Measurements from ENCODE around the gene VPREB1.
"Not testable (repeated sequence)": the region's sequence is repeated elsewhere in the genome, so short reads cannot be mapped to it uniquely, and the experiment has no call there.

DNA sequence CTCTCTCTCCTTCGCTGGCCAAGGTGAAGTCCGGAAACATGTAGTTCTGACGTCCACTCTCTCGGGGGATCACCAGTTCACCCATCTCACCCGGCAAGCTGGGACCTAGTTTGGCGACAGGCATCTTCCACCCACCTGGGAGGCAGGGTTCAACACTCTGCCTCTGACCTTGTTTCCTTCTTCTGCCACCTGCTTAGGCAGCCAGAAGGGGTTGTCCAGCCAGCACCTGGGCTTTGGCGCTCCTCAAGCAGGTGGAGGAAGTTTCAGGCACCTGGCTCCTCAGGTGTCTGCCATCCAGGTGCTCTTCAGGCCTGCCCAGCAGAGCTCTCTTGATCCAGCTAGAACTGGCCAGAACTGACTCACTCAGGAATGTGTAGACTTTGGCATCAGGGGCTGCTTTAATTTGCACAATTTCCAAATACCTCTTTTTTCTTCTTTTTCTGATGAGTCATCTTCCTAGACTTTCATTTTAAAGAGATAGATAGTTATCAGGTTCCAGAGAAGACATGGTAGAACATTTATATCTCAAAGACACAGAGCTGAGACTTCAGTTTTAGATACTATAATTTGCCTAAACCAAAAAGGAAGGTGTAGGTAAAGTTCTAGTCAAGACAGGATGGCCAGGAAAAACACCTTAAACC lies 25.6 kb downstream of the VPREB1 start:
- TF ChIP-seq, protein P1, sequence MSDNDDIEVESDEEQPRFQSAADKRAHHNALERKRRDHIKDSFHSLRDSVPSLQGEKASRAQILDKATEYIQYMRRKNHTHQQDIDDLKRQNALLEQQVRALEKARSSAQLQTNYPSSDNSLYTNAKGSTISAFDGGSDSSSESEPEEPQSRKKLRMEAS (CRISPR knock-in tag; IDR thresholded peaks at IDR 0.05) = not testable (repeated sequence)
- TF ChIP-seq ESRRA (CRISPR knock-in tag; IDR thresholded peaks at IDR 0.05; ENCODE audit: borderline replicate concordance); NR2C2 (CRISPR knock-in tag; IDR thresholded peaks at IDR 0.05); RELA (CRISPR knock-in tag; IDR thresholded peaks at IDR 0.05; ENCODE audit: borderline replicate concordance); CBFB (CRISPR knock-in tag; IDR thresholded peaks at IDR 0.05; ENCODE audit: low read depth); CREB1 (CRISPR knock-in tag; IDR thresholded peaks at IDR 0.05); NR3C1 (CRISPR knock-in tag; conservative IDR thresholded peaks at IDR 0.05; ENCODE audit: low read depth); ELF4 (CRISPR knock-in tag; IDR thresholded peaks at IDR 0.05; ENCODE audit: low read depth); CREM (CRISPR knock-in tag; IDR thresholded peaks at IDR 0.05): not testable (repeated sequence)
- TF ChIP-seq, protein P2, sequence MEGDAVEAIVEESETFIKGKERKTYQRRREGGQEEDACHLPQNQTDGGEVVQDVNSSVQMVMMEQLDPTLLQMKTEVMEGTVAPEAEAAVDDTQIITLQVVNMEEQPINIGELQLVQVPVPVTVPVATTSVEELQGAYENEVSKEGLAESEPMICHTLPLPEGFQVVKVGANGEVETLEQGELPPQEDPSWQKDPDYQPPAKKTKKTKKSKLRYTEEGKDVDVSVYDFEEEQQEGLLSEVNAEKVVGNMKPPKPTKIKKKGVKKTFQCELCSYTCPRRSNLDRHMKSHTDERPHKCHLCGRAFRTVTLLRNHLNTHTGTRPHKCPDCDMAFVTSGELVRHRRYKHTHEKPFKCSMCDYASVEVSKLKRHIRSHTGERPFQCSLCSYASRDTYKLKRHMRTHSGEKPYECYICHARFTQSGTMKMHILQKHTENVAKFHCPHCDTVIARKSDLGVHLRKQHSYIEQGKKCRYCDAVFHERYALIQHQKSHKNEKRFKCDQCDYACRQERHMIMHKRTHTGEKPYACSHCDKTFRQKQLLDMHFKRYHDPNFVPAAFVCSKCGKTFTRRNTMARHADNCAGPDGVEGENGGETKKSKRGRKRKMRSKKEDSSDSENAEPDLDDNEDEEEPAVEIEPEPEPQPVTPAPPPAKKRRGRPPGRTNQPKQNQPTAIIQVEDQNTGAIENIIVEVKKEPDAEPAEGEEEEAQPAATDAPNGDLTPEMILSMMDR (IDR thresholded peaks at IDR 0.05) = not testable (repeated sequence)
- TF ChIP-seq, protein P3, sequence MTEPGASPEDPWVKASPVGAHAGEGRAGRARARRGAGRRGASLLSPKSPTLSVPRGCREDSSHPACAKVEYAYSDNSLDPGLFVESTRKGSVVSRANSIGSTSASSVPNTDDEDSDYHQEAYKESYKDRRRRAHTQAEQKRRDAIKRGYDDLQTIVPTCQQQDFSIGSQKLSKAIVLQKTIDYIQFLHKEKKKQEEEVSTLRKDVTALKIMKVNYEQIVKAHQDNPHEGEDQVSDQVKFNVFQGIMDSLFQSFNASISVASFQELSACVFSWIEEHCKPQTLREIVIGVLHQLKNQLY (CRISPR knock-in tag; IDR thresholded peaks at IDR 0.05) = not testable (repeated sequence)
- TF ChIP-seq, protein P4, sequence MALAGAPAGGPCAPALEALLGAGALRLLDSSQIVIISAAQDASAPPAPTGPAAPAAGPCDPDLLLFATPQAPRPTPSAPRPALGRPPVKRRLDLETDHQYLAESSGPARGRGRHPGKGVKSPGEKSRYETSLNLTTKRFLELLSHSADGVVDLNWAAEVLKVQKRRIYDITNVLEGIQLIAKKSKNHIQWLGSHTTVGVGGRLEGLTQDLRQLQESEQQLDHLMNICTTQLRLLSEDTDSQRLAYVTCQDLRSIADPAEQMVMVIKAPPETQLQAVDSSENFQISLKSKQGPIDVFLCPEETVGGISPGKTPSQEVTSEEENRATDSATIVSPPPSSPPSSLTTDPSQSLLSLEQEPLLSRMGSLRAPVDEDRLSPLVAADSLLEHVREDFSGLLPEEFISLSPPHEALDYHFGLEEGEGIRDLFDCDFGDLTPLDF (CRISPR knock-in tag; IDR thresholded peaks at IDR 0.05) = not testable (repeated sequence)
- TF ChIP-seq, protein P5, sequence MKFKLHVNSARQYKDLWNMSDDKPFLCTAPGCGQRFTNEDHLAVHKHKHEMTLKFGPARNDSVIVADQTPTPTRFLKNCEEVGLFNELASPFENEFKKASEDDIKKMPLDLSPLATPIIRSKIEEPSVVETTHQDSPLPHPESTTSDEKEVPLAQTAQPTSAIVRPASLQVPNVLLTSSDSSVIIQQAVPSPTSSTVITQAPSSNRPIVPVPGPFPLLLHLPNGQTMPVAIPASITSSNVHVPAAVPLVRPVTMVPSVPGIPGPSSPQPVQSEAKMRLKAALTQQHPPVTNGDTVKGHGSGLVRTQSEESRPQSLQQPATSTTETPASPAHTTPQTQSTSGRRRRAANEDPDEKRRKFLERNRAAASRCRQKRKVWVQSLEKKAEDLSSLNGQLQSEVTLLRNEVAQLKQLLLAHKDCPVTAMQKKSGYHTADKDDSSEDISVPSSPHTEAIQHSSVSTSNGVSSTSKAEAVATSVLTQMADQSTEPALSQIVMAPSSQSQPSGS (CRISPR knock-in tag; IDR thresholded peaks at IDR 0.05; ENCODE audit: borderline replicate concordance, low read depth) = not testable (repeated sequence)

Data from WTC11 (cell line).